Neural progenitor cell (in vitro differentiated cells): ENCODE measurements around the gene DCAF7. TPM values are rescaled to one million over a fixed set of nuclear protein-coding genes. Genes with fewer than 3 reads are reported as not detected.

Experiments used
- DNase-seq: peaks from one replicate; pipeline ENCODE4 v3.0.0-alpha.2; 2016; ENCODE audit warnings: low spot score
- H2AFZ ChIP-seq: fragments of 200-600 bp; sonication (generic); replicated peaks from 2 replicates; pipeline ENCODE4 v1.6.1; 2016; ENCODE audit warnings: antibody characterized with exemption
- H3F3A ChIP-seq: fragments of 200-600 bp; sonication (generic); 2 replicates; pipeline ENCODE4 v1.6.1; 2016; ENCODE audit warnings: antibody characterized with exemption, low read depth
- H3K27ac ChIP-seq: fragments of 200-600 bp; sonication (generic); 2 replicates; pipeline ENCODE4 v1.5.1; 2016; ENCODE audit warnings: mild to moderate bottlenecking
- H3K27me3 ChIP-seq: fragments of 200-600 bp; sonication (generic); 2 replicates; pipeline ENCODE4 v1.6.1; 2016; ENCODE audit warnings: mild to moderate bottlenecking, moderate library complexity
- H3K36me3 ChIP-seq: fragments of 200-600 bp; sonication (generic); 2 replicates; pipeline ENCODE4 v1.5.1; 2016
- H3K4me1 ChIP-seq: fragments of 200-600 bp; sonication (generic); 2 replicates; pipeline ENCODE4 v1.6.1; 2016; ENCODE audit warnings: mixed run types
- H3K4me2 ChIP-seq: fragments of 200-600 bp; sonication (generic); 2 replicates; pipeline ENCODE4 v1.6.1; 2016
- H3K4me3 ChIP-seq: fragments of 200-600 bp; sonication (generic); 2 replicates; pipeline ENCODE4 v1.5.1; 2016
- H3K79me2 ChIP-seq: fragments of 200-600 bp; sonication (generic); 2 replicates; pipeline ENCODE4 v1.6.1; 2016; ENCODE audit warnings: low read depth
- H3K9ac ChIP-seq: fragments of 200-600 bp; sonication (generic); 2 replicates; pipeline ENCODE4 v1.6.1; 2016
- H3K9me3 ChIP-seq: fragments of 200-600 bp; sonication (generic); 2 replicates; pipeline ENCODE4 v1.5.1; 2016; ENCODE audit warnings: low read depth
- H4K20me1 ChIP-seq: fragments of 200-600 bp; sonication (generic); 2 replicates; pipeline ENCODE4 v1.6.1; 2016; ENCODE audit warnings: low read depth
- H3K27ac Mint-ChIP-seq: 3 replicates; pipeline ENCODE4 v1.8.0; 2021; ENCODE audit warnings: mixed read lengths
- H3K27me3 Mint-ChIP-seq: 2 replicates; pipeline ENCODE4 v1.8.0; 2022; ENCODE audit warnings: low read depth, mild to moderate bottlenecking, inconsistent platforms, moderate library complexity, mixed read lengths; ENCODE audit not compliant: insufficient read depth
- H3K36me3 Mint-ChIP-seq: 3 replicates; pipeline ENCODE4 v1.8.0; 2021; ENCODE audit warnings: mixed read lengths
- H3K4me1 Mint-ChIP-seq: 3 replicates; pipeline ENCODE4 v1.8.0; 2021; ENCODE audit warnings: mixed read lengths
- H3K4me3 Mint-ChIP-seq: 3 replicates; pipeline ENCODE4 v1.8.0; 2021; ENCODE audit warnings: mild to moderate bottlenecking, moderate library complexity, mixed read lengths
- H3K9me3 Mint-ChIP-seq: 3 replicates; pipeline ENCODE4 v1.8.0; 2020; ENCODE audit warnings: mixed read lengths
- EZH2 ChIP-seq: fragments of 200-600 bp; sonication (generic); IDR thresholded peaks from 2 replicates; pipeline ENCODE4 v1.6.1; 2017; ENCODE audit warnings: antibody characterized with exemption, mild to moderate bottlenecking, moderate library complexity
- EZH2phosphoT487 ChIP-seq: fragments of 200-600 bp; sonication (generic); IDR thresholded peaks from 2 replicates; pipeline ENCODE4 v1.6.1; 2017; ENCODE audit warnings: antibody characterized with exemption
- total RNA-seq: library from RNA; depleted of rRNA; stranded (reverse); fragments of >200 nt; gene quantifications from 2 replicates; pipeline ENCODE4 v1.2.3, GENCODE V29; 2015; ENCODE audit warnings: low replicate concordance
- TF ChIP-seq, protein P1 (sequence below): fragments of 200-600 bp; sonication (generic); IDR thresholded peaks from 2 replicates; pipeline ENCODE4 v1.5.1; 2017; ENCODE audit warnings: antibody characterized with exemption, mild to moderate bottlenecking

DCAF7 gene
- total RNA-seq, 1 donor from 2014 or later: 56.5 TPM

DNA sequence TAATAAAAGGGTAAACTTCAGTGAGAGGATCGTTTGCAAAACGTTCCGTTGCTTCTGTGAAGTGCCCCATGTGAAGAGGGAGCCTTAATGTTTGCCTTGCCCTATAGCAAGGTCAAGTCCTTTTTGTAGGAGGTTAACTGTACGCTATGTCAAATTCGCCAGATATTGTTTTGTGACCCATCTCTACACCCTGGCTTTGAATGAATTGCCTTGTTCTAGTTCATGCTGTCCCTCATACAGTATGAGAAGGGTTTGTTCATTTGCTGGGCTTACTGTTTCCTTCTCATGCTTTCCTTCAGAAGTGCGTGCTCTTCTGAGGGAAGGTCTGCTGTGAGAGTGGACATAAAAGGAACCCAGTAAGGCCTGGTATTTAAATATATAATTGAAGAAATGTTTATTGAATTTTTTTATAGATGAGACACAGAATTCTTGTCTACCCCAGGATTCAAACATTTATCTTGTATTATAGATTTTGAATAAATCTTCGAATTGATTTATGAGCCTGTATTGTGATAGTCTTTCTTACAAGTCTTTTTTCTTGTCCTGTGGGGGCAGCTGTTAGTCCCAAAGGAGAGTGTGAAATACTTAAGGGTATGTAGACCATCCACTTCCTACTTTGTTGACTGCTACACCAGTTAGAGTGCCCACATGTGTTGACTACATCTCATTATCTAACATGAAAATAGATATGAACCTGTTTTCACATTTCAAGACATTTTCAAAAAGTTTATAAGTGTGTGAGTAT, 73.7 kb downstream of the DCAF7 start:
- DNase-seq: no peak
- H3K27ac ChIP-seq: no peak overlapping the region
- Mint-ChIP-seq H3K4me1 (peaks cover 30% of the 10 kb centered on the region), H3K4me3 (peak overlapping the region; percentile 97), H3K27me3 (peaks cover 8% of the 10 kb centered on the region), H3K9me3 (no peaks in the 10 kb centered on the region), H3K27ac (peak overlapping the region; percentile 19), H3K36me3 (no peaks in the 10 kb centered on the region)
- H4K20me1 ChIP-seq: peaks cover 50% of the 10 kb centered on the region
- H3F3A ChIP-seq: peaks cover 14% of the 10 kb centered on the region
- H3K4me2 ChIP-seq: peak overlapping the region; percentile 98
- peaks cover 60% of the 10 kb centered on the region for H3K79me2 ChIP-seq
- H3K27me3 ChIP-seq: no peaks in the 10 kb centered on the region
- peaks cover 13% of the 10 kb centered on the region for H3K4me1 ChIP-seq
- H3K9ac ChIP-seq: no peak overlapping the region
- H3K4me3 ChIP-seq: peak overlapping the region; percentile 96
- no peak for TF ChIP-seq EZH2phosphoT487
- TF ChIP-seq, protein P1, sequence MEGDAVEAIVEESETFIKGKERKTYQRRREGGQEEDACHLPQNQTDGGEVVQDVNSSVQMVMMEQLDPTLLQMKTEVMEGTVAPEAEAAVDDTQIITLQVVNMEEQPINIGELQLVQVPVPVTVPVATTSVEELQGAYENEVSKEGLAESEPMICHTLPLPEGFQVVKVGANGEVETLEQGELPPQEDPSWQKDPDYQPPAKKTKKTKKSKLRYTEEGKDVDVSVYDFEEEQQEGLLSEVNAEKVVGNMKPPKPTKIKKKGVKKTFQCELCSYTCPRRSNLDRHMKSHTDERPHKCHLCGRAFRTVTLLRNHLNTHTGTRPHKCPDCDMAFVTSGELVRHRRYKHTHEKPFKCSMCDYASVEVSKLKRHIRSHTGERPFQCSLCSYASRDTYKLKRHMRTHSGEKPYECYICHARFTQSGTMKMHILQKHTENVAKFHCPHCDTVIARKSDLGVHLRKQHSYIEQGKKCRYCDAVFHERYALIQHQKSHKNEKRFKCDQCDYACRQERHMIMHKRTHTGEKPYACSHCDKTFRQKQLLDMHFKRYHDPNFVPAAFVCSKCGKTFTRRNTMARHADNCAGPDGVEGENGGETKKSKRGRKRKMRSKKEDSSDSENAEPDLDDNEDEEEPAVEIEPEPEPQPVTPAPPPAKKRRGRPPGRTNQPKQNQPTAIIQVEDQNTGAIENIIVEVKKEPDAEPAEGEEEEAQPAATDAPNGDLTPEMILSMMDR: no peak
- TF ChIP-seq EZH2: no peak
- no peaks in the 10 kb centered on the region for H3K9me3 ChIP-seq
- H3K36me3 ChIP-seq: no peaks in the 10 kb centered on the region
- H2AFZ ChIP-seq: no peak overlapping the region

DNA sequence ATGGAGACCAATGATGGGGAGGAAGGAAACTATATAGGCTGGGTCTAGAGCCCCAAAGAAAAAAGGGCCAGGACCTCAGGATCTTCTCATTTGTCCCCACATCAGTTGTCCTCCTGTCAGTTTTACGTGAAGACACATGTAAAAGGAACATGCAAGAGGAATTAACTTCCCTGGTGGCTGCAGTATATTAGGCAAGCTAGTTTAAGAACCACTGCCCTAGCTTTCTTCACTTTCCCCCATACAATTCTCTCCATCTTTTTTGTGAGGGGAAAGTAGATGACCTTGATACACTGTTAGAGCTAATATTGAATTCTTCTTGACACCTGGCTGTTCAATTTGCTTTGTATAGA, 74.2 kb downstream of the DCAF7 start:
- Mint-ChIP-seq H3K9me3 (no peaks in the 10 kb centered on the region), H3K27ac (no peak overlapping the region), H3K27me3 (peaks cover 6% of the 10 kb centered on the region), H3K4me3 (peak overlapping the region; percentile 34), H3K36me3 (no peaks in the 10 kb centered on the region), H3K4me1 (peaks cover 30% of the 10 kb centered on the region)
- Histone ChIP-seq H3K27me3 (no peaks in the 10 kb centered on the region), H3K36me3 (no peaks in the 10 kb centered on the region), H3K4me3 (no peak overlapping the region), H2AFZ (no peak overlapping the region), H4K20me1 (peaks cover 50% of the 10 kb centered on the region), H3K79me2 (peaks cover 64% of the 10 kb centered on the region), H3F3A (peaks cover 17% of the 10 kb centered on the region), H3K4me2 (peak overlapping the region; percentile 98), H3K4me1 (peaks cover 13% of the 10 kb centered on the region), H3K9ac (no peak overlapping the region), H3K27ac (no peak overlapping the region), H3K9me3 (no peaks in the 10 kb centered on the region)
- TF ChIP-seq, protein P1: no peak
- TF ChIP-seq EZH2: no peak
- no peak for TF ChIP-seq EZH2phosphoT487
- no peak for DNase-seq

DNA sequence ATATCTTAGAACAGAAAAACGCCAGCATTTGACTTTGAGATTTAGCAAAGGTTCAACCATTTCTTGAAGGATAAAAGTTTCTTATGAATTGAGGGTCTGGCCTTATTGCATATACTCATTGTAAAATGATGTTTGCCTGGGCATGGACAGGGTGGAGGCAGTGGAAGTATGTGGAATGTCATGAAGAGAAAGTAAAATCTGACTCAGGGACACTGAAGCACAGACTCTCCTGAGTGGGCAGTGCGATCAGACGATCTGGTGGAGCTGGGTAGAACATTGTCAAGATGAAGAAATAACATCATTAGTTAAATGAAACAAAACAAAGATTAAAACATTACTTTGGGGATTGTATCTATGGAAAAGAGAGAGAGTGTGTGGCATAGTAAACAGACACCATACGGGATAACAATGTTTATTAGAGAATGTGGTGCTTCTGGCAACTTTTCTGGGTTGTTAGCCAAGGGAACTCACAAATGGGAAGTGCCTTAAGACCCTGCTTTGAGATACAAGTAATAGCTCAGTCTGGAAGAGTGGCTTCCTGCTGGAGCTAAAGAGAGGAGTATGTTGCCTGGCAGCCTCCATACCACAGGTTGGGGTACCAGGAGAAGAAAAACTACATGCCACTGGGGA, 76.4 kb downstream of the DCAF7 start:
- H3K4me2 ChIP-seq: peak overlapping the region; percentile 3
- Mint-ChIP-seq H3K27ac (no peak overlapping the region), H3K4me3 (no peak overlapping the region), H3K9me3 (no peaks in the 10 kb centered on the region), H3K4me1 (peaks cover 32% of the 10 kb centered on the region), H3K36me3 (no peaks in the 10 kb centered on the region), H3K27me3 (no peaks in the 10 kb centered on the region)
- peaks cover 63% of the 10 kb centered on the region for H4K20me1 ChIP-seq
- peaks cover 24% of the 10 kb centered on the region for H3F3A ChIP-seq
- H3K27me3 ChIP-seq: no peaks in the 10 kb centered on the region
- no peak overlapping the region for H3K27ac ChIP-seq
- H3K9ac ChIP-seq: no peak overlapping the region
- no peaks in the 10 kb centered on the region for H3K36me3 ChIP-seq
- peaks cover 72% of the 10 kb centered on the region for H3K79me2 ChIP-seq
- no peak for DNase-seq
- H3K4me3 ChIP-seq: no peak overlapping the region
- no peak overlapping the region for H2AFZ ChIP-seq
- no peaks in the 10 kb centered on the region for H3K9me3 ChIP-seq
- peaks cover 19% of the 10 kb centered on the region for H3K4me1 ChIP-seq
- TF ChIP-seq, protein P1: no peak
- TF ChIP-seq EZH2phosphoT487: no peak
- no peak for TF ChIP-seq EZH2
